ENCODE measurements around the gene INSR. TPM values are rescaled to one million over a fixed set of nuclear protein-coding genes. Genes with fewer than 3 reads are reported as not detected.

The INSR gene
- total RNA-seq, 2 donors from 2014 or later = 58.7 to 62.2 TPM

DNA sequence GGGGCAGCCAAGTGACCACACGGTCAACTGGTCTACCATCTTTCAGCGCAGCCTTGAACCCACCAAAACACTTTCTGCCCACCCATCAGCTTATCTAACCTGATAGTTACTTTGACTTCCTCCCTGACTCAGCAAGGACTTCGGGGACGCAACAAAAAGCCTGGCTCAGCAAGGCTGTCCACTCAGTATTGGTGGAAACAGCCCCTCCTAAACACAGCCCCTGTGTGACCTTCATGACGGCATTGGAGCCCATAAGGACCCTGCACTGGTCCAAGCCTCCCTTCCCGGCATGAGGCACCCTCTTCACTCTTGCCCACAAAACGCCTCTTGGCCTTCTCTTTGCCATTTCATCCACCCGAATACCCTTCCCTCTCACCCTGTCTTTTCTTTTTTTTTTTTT, 39.1 kb downstream of the INSR start:
- intact Hi-C loops (cut with DNase I) = no loop called here
- DNase-seq = no peak
- TF ChIP-seq, protein P1, sequence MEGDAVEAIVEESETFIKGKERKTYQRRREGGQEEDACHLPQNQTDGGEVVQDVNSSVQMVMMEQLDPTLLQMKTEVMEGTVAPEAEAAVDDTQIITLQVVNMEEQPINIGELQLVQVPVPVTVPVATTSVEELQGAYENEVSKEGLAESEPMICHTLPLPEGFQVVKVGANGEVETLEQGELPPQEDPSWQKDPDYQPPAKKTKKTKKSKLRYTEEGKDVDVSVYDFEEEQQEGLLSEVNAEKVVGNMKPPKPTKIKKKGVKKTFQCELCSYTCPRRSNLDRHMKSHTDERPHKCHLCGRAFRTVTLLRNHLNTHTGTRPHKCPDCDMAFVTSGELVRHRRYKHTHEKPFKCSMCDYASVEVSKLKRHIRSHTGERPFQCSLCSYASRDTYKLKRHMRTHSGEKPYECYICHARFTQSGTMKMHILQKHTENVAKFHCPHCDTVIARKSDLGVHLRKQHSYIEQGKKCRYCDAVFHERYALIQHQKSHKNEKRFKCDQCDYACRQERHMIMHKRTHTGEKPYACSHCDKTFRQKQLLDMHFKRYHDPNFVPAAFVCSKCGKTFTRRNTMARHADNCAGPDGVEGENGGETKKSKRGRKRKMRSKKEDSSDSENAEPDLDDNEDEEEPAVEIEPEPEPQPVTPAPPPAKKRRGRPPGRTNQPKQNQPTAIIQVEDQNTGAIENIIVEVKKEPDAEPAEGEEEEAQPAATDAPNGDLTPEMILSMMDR (IDR thresholded peaks at IDR 0.05) = no peak
- H3K9me3 ChIP-seq = no peaks in the 10 kb centered on the region
- H3K36me3 ChIP-seq = no peaks in the 10 kb centered on the region
- no peaks in the 10 kb centered on the region for H3K4me1 ChIP-seq
- no peak overlapping the region for H3K9ac ChIP-seq (ENCODE audit: low read depth in 2 of 2, low read length in 2 of 2)
- no peak overlapping the region for H3K4me3 ChIP-seq
- no peak overlapping the region for H3K27ac ChIP-seq
- no peaks in the 10 kb centered on the region for H3K27me3 ChIP-seq

GRCh38 chr19:7254590-7254989, 39.6 kb downstream of the INSR start:
- no peaks in the 10 kb centered on the region for H3K9me3 ChIP-seq
- H3K27ac ChIP-seq = no peak overlapping the region
- no peak overlapping the region for H3K4me3 ChIP-seq
- no peak for DNase-seq
- H3K27me3 ChIP-seq = no peaks in the 10 kb centered on the region
- H3K4me1 ChIP-seq = no peaks in the 10 kb centered on the region
- intact Hi-C loops (cut with DNase I) = no loop called here
- TF ChIP-seq, protein P1 (IDR thresholded peaks at IDR 0.05) = no peak
- H3K9ac ChIP-seq (ENCODE audit: low read depth in 2 of 2, low read length in 2 of 2) = no peak overlapping the region
- no peaks in the 10 kb centered on the region for H3K36me3 ChIP-seq

- TF ChIP-seq, protein P1 (IDR thresholded peaks at IDR 0.05) = no peak
Measured at GRCh38 chr19:7252364-7252763, 41.9 kb downstream of the INSR start.

DNA sequence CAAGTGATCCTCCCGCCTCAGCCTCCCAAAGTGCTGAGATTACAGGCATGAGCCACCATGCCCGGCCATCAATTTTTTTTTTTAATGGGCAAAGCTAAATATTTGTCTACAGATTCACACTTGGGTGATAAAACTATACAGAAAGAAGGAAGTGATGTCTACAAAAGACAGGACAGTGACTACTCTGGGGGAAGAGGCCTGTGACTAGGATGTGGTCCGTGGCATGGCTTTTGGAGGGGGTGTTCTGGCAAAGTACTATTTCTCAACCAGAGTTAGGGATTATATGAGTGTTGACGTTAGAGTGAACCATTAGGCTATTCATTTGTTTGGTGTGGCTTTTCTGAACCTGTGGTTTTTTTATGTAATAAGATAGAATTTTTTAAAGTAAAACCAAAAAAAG, 42.7 kb downstream of the INSR start:
- Histone ChIP-seq H3K4me3 (no peak overlapping the region), H3K4me1 (no peaks in the 10 kb centered on the region), H3K9ac (ENCODE audit: low read depth in 2 of 2, low read length in 2 of 2) (no peak overlapping the region), H3K36me3 (no peaks in the 10 kb centered on the region), H3K27ac (no peak overlapping the region), H3K9me3 (no peaks in the 10 kb centered on the region), H3K27me3 (no peaks in the 10 kb centered on the region)
- intact Hi-C loops (cut with DNase I) = no loop called here
- TF ChIP-seq, protein P1 (IDR thresholded peaks at IDR 0.05) = no peak
- no peak for DNase-seq

More at GRCh38 chr19:7252364-7252763, 41.9 kb downstream of the INSR start:
- Histone ChIP-seq H3K9me3 (no peaks in the 10 kb centered on the region), H3K4me3 (no peak overlapping the region), H3K36me3 (no peaks in the 10 kb centered on the region), H3K4me1 (no peaks in the 10 kb centered on the region), H3K9ac (ENCODE audit: low read depth in 2 of 2, low read length in 2 of 2) (no peak overlapping the region), H3K27ac (no peak overlapping the region), H3K27me3 (no peaks in the 10 kb centered on the region)
- no peak for DNase-seq
- intact Hi-C loops (cut with DNase I) = no loop called here

GRCh38 chr19:7250951-7251350, 43.3 kb downstream of the INSR start:
- H3K36me3 ChIP-seq = no peaks in the 10 kb centered on the region
- no peaks in the 10 kb centered on the region for H3K4me1 ChIP-seq
- H3K4me3 ChIP-seq = no peak overlapping the region
- TF ChIP-seq, protein P1 (IDR thresholded peaks at IDR 0.05) = no peak
- H3K9me3 ChIP-seq = no peaks in the 10 kb centered on the region
- no peak overlapping the region for H3K27ac ChIP-seq
- intact Hi-C loops (cut with DNase I) = no loop called here
- no peak overlapping the region for H3K9ac ChIP-seq (ENCODE audit: low read depth in 2 of 2, low read length in 2 of 2)
- H3K27me3 ChIP-seq = no peaks in the 10 kb centered on the region
- DNase-seq = no peak

All from colonic mucosa (tissue), 4 donors.